Urinary bladder (tissue), 4 donors: ENCODE measurements around the gene PALM2AKAP2. TPM values are rescaled to one million over a fixed set of nuclear protein-coding genes. Genes with fewer than 3 reads are reported as not detected.

Experiments
- DNase-seq: peaks from one replicate; pipeline ENCODE4 v3.0.0-alpha.2; 2015; ENCODE audit errors: extremely low spot score
- H3K27ac ChIP-seq: one replicate; pipeline ENCODE4 v1.5.1; 2013; ENCODE audit warnings: low read depth, mild to moderate bottlenecking, moderate library complexity
- H3K36me3 ChIP-seq: one replicate; pipeline ENCODE4 v1.6.1; 2013; ENCODE audit warnings: mild to moderate bottlenecking, moderate library complexity; ENCODE audit not compliant: insufficient read depth
- H3K4me1 ChIP-seq: one replicate; pipeline ENCODE4 v1.6.1; 2013; ENCODE audit warnings: mild to moderate bottlenecking, moderate library complexity; ENCODE audit not compliant: insufficient read depth
- H3K4me3 ChIP-seq: one replicate; pipeline ENCODE4 v1.5.1; 2013; ENCODE audit warnings: low read depth, low read length
- WGBS: extraction: QIAGEN DNeasy Blood & Tissue Kit; methylation state at CpG from one replicate; pipeline ENCODE4 v1.1.7; 2013; 5-methylcytosine and 5-hydroxymethylcytosine counted together
- polyA plus RNA-seq: library from polyadenylated mRNA; stranded (reverse); fragments of 200-250 nt; gene quantifications from one replicate; pipeline ENCODE4 v1.2.3, GENCODE V29; 2013
- total RNA-seq: library from RNA; depleted of rRNA; stranded (reverse); fragments of >200 nt; gene quantifications from one replicate; pipeline ENCODE4 v1.2.3, GENCODE V29; 2014
- donor health status: healthy with polysubstance abuse.
- donor health status: healthy.

Gene PALM2AKAP2
- total RNA-seq (15.6 TPM), polyA plus RNA-seq (1.3 TPM)

DNA sequence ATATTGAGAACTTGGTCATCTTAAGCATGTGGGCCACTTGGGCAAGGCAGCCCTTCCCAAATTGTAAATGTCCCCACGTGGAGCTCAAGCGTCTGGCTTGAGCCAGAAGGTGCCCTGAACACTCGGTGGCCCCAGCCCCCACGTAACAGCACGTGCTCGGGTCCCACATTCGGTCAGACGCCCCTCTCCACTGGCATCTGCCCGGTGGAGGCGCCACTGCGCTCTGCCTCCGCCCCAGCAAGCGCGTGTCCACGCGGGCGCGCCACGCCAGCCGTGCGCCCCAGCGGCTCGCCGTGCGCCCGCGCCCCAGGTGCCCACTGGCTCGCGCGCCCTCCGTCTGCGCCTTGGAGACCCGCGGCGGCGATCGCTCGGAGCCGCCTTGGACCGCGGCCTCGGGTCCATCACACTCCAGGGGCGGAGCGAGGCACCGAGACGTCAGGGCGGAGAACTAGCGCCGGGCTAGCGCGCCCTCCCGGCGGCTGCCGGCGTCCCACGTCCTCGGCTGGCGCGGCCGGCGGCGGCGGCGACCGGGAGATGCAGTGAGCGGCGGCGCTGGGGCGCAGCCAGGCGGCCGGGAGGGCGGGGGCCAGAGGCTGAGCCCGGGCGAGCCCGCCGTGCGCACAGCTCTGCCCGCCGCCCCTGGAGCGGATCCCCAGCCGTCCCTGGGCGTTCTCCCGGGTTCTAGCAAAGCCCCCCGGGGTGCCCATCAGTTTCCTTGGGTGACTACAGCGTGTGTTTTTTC, at the start of gene PALM2AKAP2:
PALM2AKAP2 (plus strand) TSS at position 488 of the 742 bp plus-strand sequence. CDS start 291 bp downstream, outside the sequence.
- Histone ChIP-seq H3K36me3 (no peaks in the 10 kb centered on the region), H3K27ac (no peak within 1 kb of the TSS), H3K4me1 (peaks cover 5% of the 10 kb centered on the region), H3K4me3 (peak within 1 kb of the TSS; percentile 46)
- DNase-seq, result no peak
- under 1% methylated on average over 85 of the region's 85 CpGs for WGBS

DNA sequence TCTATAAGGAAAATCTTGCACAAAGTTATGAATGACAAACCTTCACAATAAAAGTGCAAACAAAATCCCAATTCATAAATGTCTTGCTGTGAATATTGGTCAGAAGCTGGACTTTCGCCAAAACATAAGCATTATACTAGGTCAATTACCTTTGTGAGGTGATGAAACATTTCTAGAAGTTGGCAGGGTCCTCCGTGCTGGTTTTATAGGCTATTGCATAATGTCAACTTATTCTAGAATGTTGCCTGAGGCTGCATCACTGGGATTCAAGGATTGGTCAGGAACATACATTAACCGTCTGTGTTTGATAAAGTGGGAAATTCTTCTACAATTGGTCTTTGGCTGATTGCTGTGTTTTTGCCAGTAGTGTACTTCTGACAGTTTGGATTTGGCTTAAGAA, 49.8 kb upstream of the PALM2AKAP2 start:
- Histone ChIP-seq H3K36me3 (no peaks in the 10 kb centered on the region), H3K4me1 (no peaks in the 10 kb centered on the region), H3K4me3 (no peak overlapping the region), H3K27ac (no peak overlapping the region)
- WGBS, result 43% methylated on average over 3 of the region's 3 CpGs
- DNase-seq, result no peak

DNA sequence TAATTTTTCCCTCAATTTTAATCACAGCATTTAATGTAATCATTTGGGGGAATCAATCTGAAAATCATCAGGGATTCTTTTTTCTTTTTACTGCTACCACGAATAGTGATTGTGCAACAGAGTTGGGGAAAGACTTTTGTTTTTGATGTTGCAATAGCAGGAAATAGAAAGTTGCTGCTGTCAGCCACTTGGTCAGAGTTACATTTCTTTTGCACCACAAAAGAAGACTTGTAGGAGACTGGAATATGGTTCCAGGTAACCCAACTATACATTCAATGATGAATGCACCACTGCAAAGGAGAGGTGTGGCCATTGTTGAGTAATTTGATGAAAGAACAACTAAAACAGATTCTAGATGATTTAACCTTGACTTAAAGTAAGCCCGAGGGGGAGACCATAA, 46.3 kb upstream of the PALM2AKAP2 start:
- no peaks in the 10 kb centered on the region for H3K4me1 ChIP-seq
- no peak overlapping the region for H3K4me3 ChIP-seq
- H3K36me3 ChIP-seq, result no peaks in the 10 kb centered on the region
- DNase-seq, result no peak
- 65% methylated on average over 2 of the region's 2 CpGs for WGBS
- H3K27ac ChIP-seq, result no peak overlapping the region

DNA sequence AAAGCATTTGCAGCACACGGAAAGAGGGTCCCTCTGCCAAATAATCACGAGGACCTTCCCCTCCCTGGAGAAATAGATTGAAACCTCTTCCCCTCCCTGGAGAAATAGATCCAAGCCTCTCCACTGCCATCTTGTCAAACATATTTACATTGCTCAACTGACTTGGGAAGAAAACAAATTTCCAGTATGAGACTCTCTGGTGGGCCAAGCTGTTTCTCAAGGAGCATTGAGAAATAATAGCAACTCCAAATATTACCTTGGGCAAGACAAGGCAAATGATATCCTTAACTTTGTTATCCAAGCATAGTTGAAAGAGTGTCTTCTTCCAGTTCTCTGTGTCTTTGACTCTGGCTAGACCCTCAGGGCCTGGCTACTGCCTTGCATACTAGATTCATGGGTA, 45.2 kb upstream of the PALM2AKAP2 start:
- H3K36me3 ChIP-seq, result no peaks in the 10 kb centered on the region
- no peaks in the 10 kb centered on the region for H3K4me1 ChIP-seq
- H3K27ac ChIP-seq, result no peak overlapping the region
- 87% methylated on average over 2 of the region's 2 CpGs for WGBS
- no peak overlapping the region for H3K4me3 ChIP-seq
- DNase-seq, result no peak

DNA sequence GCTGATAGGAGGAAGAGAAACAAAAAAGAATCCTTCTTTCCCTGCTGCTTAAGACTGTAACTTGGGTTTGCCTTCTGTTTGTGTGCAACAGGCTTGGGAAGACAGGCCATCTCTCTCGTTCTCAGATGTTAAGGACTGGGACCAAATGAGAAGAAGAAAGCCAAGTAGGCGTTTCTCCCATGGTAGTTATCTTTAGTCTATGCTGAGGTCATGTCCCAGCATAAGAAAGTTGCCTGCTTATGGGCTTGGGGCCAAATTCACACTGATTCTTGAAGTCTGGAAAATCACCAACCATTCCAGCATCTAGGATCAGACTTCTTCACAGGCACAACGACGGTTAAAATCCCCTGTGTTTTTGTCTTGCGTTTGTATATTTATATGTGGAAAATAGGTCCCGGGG, 44.2 kb upstream of the PALM2AKAP2 start:
- H3K4me1 ChIP-seq, result no peaks in the 10 kb centered on the region
- H3K36me3 ChIP-seq, result no peaks in the 10 kb centered on the region
- WGBS, result 45% methylated on average over 6 of the region's 6 CpGs
- no peak overlapping the region for H3K4me3 ChIP-seq
- no peak overlapping the region for H3K27ac ChIP-seq
- DNase-seq, result no peak

DNA sequence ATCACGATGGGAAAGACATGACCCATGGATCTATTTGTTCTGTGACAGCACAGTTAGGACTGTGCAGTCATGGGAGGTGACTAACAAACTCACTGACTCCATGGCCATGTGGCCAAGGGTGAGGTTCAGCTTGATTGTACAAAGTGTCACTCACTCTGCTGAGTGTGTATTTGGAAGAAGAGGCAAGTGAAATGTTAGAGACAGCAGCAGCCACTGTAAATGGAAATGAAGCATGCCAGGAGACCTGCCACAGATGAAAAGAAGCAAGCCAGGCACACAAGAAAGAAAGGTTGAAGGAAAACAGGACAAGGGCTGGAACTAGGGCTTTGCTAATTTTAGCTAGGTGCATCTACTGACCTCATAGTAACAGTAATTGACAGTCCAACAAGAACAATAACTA, 42.7 kb upstream of the PALM2AKAP2 start:
- no peak for DNase-seq
- 89% methylated on average over 1 of the region's 1 CpG for WGBS
- H3K4me1 ChIP-seq, result no peaks in the 10 kb centered on the region
- H3K4me3 ChIP-seq, result no peak overlapping the region
- no peak overlapping the region for H3K27ac ChIP-seq
- no peaks in the 10 kb centered on the region for H3K36me3 ChIP-seq

DNA sequence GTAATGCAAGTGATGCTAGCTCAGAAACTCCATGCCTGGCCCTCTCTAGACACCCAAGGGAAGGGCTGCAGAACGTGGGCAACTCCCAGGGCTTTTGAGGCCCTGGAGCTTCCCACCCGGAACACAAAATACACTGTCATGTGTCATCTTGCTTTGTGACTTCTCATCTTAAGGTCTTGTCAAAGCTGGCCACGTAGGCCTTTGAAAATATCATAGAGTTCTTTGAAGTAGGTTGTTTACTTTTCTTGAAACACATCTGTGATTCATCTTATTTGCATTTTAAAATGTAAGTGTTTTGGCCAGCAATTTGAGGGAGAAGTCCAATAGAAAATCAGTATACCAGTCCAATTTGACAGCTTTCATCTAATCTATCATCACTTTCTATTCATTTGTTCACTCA, 40.2 kb upstream of the PALM2AKAP2 start:
- Histone ChIP-seq H3K27ac (no peak overlapping the region), H3K4me1 (no peaks in the 10 kb centered on the region), H3K36me3 (no peaks in the 10 kb centered on the region), H3K4me3 (no peak overlapping the region)
- DNase-seq, result no peak
- 65% methylated on average over 3 of the region's 3 CpGs for WGBS

DNA sequence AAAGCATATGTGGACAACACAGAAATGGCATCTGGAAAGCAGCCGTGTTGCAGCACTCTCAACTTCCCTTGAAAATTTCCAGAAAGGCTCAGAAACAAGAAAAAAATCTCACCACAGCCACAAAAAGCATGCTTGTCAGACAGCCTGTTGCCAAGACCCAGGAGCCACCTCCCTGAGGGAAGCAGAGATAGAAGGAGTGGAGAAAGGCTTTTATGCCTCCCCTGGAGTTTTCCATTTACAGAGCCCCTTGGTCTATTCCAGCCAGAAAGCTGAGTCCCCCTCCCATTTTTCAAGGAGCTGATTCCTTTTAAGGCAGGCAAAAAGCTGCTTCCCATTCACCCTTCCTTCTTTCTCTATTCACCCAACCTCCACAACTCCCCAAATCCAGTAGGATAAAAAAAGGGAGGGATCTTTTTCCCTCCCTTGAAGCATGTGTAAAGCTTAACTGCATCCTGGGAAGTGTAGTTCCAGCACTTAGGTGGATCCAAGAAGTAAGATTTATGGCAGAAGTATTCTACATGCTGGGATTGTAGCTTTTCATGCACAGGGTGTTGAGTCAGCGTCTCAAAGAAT, 37.1 kb upstream of the PALM2AKAP2 start:
- no peak for DNase-seq
- 54% methylated on average over 2 of the region's 2 CpGs for WGBS
- Histone ChIP-seq H3K4me1 (no peaks in the 10 kb centered on the region), H3K36me3 (no peaks in the 10 kb centered on the region), H3K27ac (no peak overlapping the region), H3K4me3 (no peak overlapping the region)

DNA sequence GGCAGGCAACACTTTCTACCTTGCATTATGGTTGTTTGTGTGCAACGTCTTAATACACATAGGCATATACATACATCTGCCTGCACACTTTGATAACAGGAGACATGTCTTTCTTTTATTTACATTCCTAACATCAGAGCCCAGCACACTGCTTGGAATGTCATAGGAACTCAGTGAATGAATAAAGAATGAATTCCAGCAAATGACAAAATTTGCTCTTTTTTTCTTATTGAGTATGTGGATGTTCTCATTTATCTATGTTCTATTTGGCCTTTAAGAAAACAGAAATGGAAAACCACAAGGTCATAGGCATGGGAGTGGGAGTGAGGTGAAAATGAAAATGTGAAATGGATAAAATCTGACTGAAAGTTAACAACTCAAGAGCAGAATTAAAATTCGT, 36.3 kb upstream of the PALM2AKAP2 start:
- Histone ChIP-seq H3K36me3 (no peaks in the 10 kb centered on the region), H3K4me1 (no peaks in the 10 kb centered on the region), H3K4me3 (no peak overlapping the region), H3K27ac (no peak overlapping the region)
- WGBS, result 71% methylated on average over 2 of the region's 2 CpGs
- no peak for DNase-seq

DNA sequence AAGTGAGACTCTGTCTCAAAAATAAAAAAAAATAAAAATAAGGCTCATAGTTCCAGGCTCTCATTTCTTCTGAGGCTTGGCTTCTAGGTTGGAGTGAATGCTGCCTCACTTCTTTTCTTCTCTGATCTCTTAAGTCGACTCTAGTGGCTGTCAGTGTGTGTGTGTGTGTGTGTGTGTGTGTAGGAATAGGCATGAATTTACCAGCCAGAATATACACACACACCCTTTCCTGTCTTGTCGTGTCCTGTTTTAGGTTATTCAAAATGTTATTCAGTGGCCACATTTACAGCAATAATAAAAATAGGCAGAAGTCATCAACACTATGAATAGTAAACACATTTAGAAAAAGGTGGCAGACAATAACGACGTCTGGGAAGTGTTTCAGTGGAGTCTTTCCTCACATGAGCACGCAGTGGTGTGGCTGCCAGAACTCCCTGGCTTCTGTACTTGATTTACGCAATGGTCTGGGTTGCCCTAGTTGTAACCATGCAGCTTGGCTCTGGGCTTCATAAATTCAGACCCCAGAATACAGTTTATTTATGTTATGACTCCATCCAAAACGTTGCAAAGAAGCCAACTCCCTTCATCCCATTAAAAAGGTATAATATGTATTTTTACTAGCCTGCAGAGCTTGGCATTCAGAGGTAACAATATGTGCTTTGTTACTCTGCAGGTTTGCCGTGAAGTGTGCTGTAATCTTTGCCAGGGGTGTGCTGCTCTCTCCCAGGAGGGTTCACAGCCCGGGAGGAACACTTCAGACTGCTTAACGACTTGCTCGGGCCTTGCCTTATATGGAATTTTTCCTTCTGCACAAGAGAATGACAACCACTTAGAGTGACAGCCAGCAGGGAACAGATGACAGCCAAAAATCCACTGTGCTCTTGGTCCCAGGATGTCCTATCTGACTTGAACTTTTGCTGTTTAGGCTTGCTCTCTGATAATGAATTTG, 34.4 kb upstream of the PALM2AKAP2 start:
- no peak for DNase-seq
- Histone ChIP-seq H3K36me3 (no peaks in the 10 kb centered on the region), H3K4me1 (no peaks in the 10 kb centered on the region), H3K4me3 (no peak overlapping the region), H3K27ac (no peak overlapping the region)
- 8% methylated on average over 11 of the region's 11 CpGs for WGBS

DNA sequence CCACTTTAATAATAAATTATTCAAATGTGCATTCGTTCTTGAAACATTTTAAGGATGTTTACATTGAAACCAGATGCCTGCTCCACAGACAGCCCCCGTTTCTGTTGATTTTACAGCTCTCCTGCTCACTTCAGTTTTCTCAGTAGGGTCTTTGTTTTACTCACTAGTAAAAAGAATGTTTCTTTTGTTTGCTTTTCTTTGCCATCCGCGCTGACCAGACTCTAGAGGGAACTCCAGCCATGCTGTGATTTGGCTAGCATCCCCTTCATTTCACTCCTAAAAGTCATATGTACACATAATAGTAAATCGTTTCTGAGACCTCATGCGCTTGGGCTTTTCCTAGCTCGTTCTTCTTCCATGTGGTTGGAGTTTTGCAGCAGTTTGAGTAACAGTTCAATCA, 28.7 kb upstream of the PALM2AKAP2 start:
- 24% methylated on average over 7 of the region's 7 CpGs for WGBS
- Histone ChIP-seq H3K4me1 (no peaks in the 10 kb centered on the region), H3K27ac (no peak overlapping the region), H3K4me3 (no peak overlapping the region), H3K36me3 (no peaks in the 10 kb centered on the region)
- peak; percentile 39 for DNase-seq

DNA sequence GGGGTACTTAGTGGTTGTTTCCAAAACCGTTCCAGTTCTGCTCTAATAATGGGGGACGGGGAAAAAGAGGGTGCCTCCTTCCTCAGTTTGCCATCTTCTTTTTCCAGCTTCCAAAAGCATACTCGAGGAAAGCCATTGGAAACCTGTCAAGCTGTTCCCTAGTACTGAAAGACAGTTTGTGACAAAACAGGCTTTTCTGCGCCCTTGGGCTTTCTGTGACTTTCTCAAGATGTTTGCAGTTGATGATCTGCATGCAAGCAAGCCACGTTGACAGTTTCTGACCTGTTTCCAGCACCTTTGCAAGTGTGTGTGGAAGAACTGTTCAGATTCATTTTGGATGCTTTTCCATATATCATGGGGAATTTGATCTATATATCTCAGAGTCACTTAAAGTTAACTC, 26.7 kb upstream of the PALM2AKAP2 start:
- no peaks in the 10 kb centered on the region for H3K36me3 ChIP-seq
- H3K4me3 ChIP-seq, result no peak overlapping the region
- no peak overlapping the region for H3K27ac ChIP-seq
- no peaks in the 10 kb centered on the region for H3K4me1 ChIP-seq
- WGBS, result 82% methylated on average over 5 of the region's 5 CpGs
- DNase-seq, result no peak

DNA sequence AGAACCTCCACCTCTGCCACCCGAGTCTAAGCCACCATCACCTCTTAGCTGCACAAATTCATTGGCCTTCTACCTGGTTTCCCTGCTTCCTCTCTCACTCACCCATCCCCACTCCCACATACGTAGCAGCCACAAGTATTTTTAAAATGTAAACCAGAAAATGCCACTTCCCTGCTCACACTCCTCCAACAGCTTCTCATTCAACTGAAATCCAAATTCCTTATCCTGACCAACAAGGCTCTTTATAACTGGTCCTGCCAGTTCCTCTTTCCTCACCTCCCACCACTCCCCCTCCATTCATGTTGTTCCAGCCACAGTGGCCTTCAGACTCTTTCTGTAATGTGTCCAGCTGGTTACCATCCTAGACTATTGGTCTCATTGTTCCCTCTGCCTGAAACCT, 25.0 kb upstream of the PALM2AKAP2 start:
- Histone ChIP-seq H3K27ac (no peak overlapping the region), H3K4me3 (no peak overlapping the region), H3K4me1 (no peaks in the 10 kb centered on the region), H3K36me3 (no peaks in the 10 kb centered on the region)
- WGBS, result 74% methylated on average over 2 of the region's 2 CpGs
- no peak for DNase-seq

DNA sequence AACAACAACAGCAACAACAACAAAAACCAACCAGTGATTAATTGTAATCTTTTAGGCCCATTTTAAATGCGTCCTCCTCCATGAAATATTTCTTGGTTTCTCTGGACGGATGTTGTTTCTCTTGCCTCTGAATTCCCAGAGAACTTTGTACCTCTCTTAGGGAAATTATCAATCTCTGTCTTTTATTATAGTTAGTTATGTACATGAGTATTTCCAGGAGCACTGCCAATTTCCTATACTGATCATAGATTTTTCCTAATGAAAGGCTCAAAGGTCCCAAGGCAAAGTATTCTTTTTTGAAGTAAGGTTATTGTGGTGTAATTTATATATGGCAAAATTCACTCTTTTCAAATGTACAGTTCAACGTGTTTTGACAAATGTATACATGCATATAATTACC, 20.4 kb upstream of the PALM2AKAP2 start:
- no peak for DNase-seq
- H3K27ac ChIP-seq, result no peak overlapping the region
- H3K36me3 ChIP-seq, result no peaks in the 10 kb centered on the region
- WGBS, result 72% methylated on average over 3 of the region's 3 CpGs
- H3K4me1 ChIP-seq, result no peaks in the 10 kb centered on the region
- H3K4me3 ChIP-seq, result no peak overlapping the region
